ENCODE data around the gene CARD14. TPM values are rescaled to one million over a fixed set of nuclear protein-coding genes. Genes with fewer than 3 reads are reported as not detected.

The CARD14 gene
- total RNA-seq, 2 experiments from 2014 or later, result not detected

DNA sequence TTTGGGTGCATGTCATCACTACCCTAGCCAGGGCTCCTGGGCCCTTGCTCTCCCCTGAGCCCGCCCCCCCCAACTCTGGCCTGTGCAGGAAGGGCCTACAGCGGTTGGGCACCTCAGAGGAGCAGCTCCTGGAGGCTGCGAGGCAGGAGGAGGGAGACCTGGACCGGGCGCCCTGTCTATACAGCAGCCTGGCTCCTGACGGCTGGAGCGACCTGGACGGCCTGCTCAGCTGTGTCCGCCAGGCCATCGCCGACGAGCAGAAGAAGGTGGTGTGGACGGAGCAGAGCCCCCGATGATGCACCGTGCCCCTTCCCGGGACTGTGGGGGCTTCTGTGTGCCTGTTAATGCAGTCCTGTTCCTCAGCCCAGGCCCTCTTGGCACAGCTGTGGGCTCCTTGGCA, 38.2 kb downstream of the CARD14 start:
- no peaks in the 10 kb centered on the region for H3K9me3 Mint-ChIP-seq
- no peaks in the 10 kb centered on the region for H3K27me3 ChIP-seq (ENCODE audit: control insufficient read depth in 1 of 2, insufficient read depth in 2 of 2, low read length in 2 of 2)
- H3K4me1 Mint-ChIP-seq (ENCODE audit: low read depth), result no peaks in the 10 kb centered on the region
- ATAC-seq (ENCODE audit: poor library complexity) (no peak), DNase-seq (no peak)
- H3K9me3 ChIP-seq (ENCODE audit: control insufficient read depth in 1 of 2, insufficient read depth in 1 of 2, low read length in 2 of 2), result no peaks in the 10 kb centered on the region
- H3K36me3 Mint-ChIP-seq (ENCODE audit: low read depth), result peaks cover 31% of the 10 kb centered on the region
- H3K27ac ChIP-seq (ENCODE audit: low read depth in 1 of 2, low read length in 2 of 2), result no peak overlapping the region
- H3K4me3 Mint-ChIP-seq, result no peak overlapping the region
- POLR2A ChIA-PET, result no interaction called here
- TF ChIP-seq, protein P1, sequence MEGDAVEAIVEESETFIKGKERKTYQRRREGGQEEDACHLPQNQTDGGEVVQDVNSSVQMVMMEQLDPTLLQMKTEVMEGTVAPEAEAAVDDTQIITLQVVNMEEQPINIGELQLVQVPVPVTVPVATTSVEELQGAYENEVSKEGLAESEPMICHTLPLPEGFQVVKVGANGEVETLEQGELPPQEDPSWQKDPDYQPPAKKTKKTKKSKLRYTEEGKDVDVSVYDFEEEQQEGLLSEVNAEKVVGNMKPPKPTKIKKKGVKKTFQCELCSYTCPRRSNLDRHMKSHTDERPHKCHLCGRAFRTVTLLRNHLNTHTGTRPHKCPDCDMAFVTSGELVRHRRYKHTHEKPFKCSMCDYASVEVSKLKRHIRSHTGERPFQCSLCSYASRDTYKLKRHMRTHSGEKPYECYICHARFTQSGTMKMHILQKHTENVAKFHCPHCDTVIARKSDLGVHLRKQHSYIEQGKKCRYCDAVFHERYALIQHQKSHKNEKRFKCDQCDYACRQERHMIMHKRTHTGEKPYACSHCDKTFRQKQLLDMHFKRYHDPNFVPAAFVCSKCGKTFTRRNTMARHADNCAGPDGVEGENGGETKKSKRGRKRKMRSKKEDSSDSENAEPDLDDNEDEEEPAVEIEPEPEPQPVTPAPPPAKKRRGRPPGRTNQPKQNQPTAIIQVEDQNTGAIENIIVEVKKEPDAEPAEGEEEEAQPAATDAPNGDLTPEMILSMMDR (IDR thresholded peaks at IDR 0.05), result no peak
- H3K27me3 Mint-ChIP-seq, result no peaks in the 10 kb centered on the region
- H3K27ac Mint-ChIP-seq, result no peak overlapping the region
- intact Hi-C loops (cut with DNase I, micrococcal nuclease), result no loop called here
- peaks cover 46% of the 10 kb centered on the region for H3K36me3 ChIP-seq (ENCODE audit: insufficient read depth, low read length)
- no peak overlapping the region for H3K4me3 ChIP-seq (ENCODE audit: low read length)
- H3K4me1 ChIP-seq (ENCODE audit: insufficient read depth, low read length), result no peaks in the 10 kb centered on the region
- CTCF ChIA-PET, result no interaction called here

GRCh38 chr17:80209765-80210164, 39.9 kb downstream of the CARD14 start:
- no peaks in the 10 kb centered on the region for H3K9me3 Mint-ChIP-seq
- no peak overlapping the region for H3K27ac Mint-ChIP-seq
- intact Hi-C loops (cut with DNase I, micrococcal nuclease), result no loop called here
- Histone ChIP-seq H3K9me3 (ENCODE audit: control insufficient read depth in 1 of 2, insufficient read depth in 1 of 2, low read length in 2 of 2) (no peaks in the 10 kb centered on the region), H3K4me1 (ENCODE audit: insufficient read depth, low read length) (no peaks in the 10 kb centered on the region), H3K27ac (ENCODE audit: low read depth in 1 of 2, low read length in 2 of 2) (no peak overlapping the region), H3K4me3 (ENCODE audit: low read length) (no peak overlapping the region), H3K27me3 (ENCODE audit: control insufficient read depth in 1 of 2, insufficient read depth in 2 of 2, low read length in 2 of 2) (no peaks in the 10 kb centered on the region), H3K36me3 (ENCODE audit: insufficient read depth, low read length) (peaks cover 63% of the 10 kb centered on the region)
- ATAC-seq (ENCODE audit: poor library complexity) (no peak), DNase-seq (no peak)
- peaks cover 46% of the 10 kb centered on the region for H3K36me3 Mint-ChIP-seq (ENCODE audit: low read depth)
- POLR2A ChIA-PET, result no interaction called here
- TF ChIP-seq, protein P1 (IDR thresholded peaks at IDR 0.05), result no peak
- CTCF ChIA-PET, result no interaction called here
- H3K27me3 Mint-ChIP-seq, result no peaks in the 10 kb centered on the region
- no peaks in the 10 kb centered on the region for H3K4me1 Mint-ChIP-seq (ENCODE audit: low read depth)
- no peak overlapping the region for H3K4me3 Mint-ChIP-seq

- peaks cover 69% of the 10 kb centered on the region for H3K36me3 ChIP-seq (ENCODE audit: insufficient read depth, low read length)
- no peak overlapping the region for H3K27ac Mint-ChIP-seq
Measured at GRCh38 chr17:80210348-80211108, 40.7 kb downstream of the CARD14 start.

More at GRCh38 chr17:80210348-80211108, 40.7 kb downstream of the CARD14 start:
- ATAC-seq (ENCODE audit: poor library complexity) (no peak), DNase-seq (no peak)
- TF ChIP-seq, protein P1 (IDR thresholded peaks at IDR 0.05), result no peak
- H3K27me3 Mint-ChIP-seq, result no peaks in the 10 kb centered on the region
- ChIA-PET POLR2A (no interaction called here), CTCF (no interaction called here)
- Histone ChIP-seq H3K4me1 (ENCODE audit: insufficient read depth, low read length) (no peaks in the 10 kb centered on the region), H3K4me3 (ENCODE audit: low read length) (no peak overlapping the region), H3K27ac (ENCODE audit: low read depth in 1 of 2, low read length in 2 of 2) (no peak overlapping the region), H3K9me3 (ENCODE audit: control insufficient read depth in 1 of 2, insufficient read depth in 1 of 2, low read length in 2 of 2) (no peaks in the 10 kb centered on the region), H3K27me3 (ENCODE audit: control insufficient read depth in 1 of 2, insufficient read depth in 2 of 2, low read length in 2 of 2) (no peaks in the 10 kb centered on the region)
- intact Hi-C loops (cut with DNase I, micrococcal nuclease), result no loop called here
- H3K9me3 Mint-ChIP-seq, result no peaks in the 10 kb centered on the region
- peaks cover 51% of the 10 kb centered on the region for H3K36me3 Mint-ChIP-seq (ENCODE audit: low read depth)
- no peak overlapping the region for H3K4me3 Mint-ChIP-seq
- no peaks in the 10 kb centered on the region for H3K4me1 Mint-ChIP-seq (ENCODE audit: low read depth)
